ENCODE results near the gene TPM1.

The TPM1 gene

DNA sequence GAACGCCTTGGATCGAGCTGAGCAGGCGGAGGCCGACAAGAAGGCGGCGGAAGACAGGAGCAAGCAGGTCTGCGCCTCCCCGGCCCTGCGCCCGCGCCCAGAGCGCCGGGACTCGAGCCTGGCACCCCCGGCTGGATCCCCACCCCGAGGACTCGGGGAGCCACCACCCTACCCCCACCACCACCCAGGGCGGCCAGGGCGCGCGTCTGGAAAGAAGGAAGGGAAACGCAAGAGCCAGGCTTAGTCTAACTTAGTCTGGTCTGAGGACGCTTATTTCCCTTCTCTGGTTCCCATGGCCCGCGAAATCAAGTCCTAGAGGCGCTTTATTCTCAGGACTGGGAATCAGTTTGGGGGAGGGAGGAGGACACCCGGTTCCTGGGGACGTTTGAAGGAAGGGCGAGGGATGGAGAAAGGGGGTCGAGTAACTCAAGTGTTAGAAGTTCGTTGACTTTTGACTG lies 359 bp downstream of the TPM1 start:
- DNase-seq (ENCODE audit: low read depth): no peak

- DNase-seq (ENCODE audit: low read depth): no peak
Observed at GRCh38 chr15:63043335-63044076, 959 bp downstream of the TPM1 start.

GRCh38 chr15:63044077-63044644 lies 1.6 kb downstream of the TPM1 start:
- no peak for DNase-seq (ENCODE audit: low read depth)

GRCh38 chr15:63044645-63045464 lies 2.3 kb downstream of the TPM1 start:
- no peak for DNase-seq (ENCODE audit: low read depth)

GRCh38 chr15:63045465-63045840 lies 2.9 kb downstream of the TPM1 start:
- DNase-seq (ENCODE audit: low read depth): no peak

DNA sequence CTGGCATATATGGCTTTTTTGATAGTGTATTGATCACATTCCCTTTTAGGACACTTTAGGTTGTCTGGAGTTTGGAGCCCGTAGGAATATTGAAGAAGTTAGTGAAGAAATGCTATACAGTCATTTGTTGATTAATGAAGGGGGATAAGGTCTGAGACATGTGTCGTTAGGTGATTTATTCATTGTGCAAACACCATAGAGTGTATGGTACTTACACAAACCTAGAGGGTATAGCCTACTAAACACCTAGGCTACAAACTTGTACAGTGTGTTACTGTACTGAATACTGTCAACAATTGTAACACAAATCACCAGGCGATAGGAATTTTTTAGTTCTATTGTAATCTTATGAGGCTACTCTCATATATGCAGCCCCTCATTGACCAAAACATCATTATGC lies 3.3 kb downstream of the TPM1 start:
- no peak for DNase-seq (ENCODE audit: low read depth)

DNA sequence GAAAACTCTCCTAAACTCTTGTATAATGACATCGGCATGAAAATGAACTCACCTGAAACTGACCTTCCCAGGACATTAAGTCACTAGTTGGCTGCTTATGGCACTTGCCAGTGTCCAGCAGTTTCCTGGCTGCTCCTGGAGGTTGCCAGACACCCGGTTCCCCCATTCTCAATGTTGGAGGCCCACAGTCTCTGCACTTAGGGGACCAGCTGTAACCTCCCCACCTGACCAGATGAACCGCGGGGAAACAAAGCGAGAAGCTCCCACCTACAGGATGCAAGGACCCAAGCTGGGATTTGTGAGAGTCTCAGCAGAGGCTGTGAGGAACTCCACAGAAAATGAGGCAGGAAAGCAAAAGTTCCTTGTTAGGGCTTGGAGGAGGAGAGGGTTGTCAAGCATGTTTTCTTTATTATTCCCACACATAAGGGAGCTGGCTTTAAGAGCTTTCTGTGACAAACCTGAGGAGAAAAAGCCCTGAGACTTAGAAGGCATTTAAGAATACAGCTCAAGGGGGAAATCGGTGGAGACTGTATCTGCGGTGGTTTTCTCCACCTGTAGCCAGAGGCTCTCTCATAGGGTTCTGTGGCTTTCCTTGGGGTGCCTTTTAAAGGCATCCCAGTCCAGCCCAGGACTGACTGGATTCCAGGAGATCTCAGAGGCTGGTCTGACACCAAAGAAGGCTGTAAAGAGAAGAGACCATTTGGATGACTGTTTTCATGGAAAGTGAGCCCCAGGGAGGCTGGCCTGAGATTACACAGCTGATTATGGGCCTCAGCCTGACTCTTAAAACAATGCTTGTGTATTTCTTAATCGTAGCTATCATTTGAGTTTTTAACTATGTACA lies 4.6 kb downstream of the TPM1 start:
- no peak for DNase-seq (ENCODE audit: low read depth)

DNA sequence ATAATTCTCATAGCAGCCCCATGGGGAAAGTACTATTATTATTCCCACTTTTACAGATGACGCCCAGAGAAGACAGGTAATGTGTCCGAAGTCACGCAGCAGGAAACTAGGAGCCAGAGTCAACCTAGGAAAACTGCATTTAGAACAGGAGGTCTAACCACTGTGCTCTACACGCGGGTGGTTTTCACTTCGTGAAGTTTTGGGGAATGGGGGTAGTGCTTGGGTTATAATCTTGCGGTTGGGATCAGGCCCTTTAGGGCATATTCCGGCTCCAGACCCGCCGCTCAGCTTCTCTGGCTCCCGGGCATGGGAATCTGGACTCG lies 5.2 kb downstream of the TPM1 start:
- DNase-seq (ENCODE audit: low read depth): no peak

DNA sequence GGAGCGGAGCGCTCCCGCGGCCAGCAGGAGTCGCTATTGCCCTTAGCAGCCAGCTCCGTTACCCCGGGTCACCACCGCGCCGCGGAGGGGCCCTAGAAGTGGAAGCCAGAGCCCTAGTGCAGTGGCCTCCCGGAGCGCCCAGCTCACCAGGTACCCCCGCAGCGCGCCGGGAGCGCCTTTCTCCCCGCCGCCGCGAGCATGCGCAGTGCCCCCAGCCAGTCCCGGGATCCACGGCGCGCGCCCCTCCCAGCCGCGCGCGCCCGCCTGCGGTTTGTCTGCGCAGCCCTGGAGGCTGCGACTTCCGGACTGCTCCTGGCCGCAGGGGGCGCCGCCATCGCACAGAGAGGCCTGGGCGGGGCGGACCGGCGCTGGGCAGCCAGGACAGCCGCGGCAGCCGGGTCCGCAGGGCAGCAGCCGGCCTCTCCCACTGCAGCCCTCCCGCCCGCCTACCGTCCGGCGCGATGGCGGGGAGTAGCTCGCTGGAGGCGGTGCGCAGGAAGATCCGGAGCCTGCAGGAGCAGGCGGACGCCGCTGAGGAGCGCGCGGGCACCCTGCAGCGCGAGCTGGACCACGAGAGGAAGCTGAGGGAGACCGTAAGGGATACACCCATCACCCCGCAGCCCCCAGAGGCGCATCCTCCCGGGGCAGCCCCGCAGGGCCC lies 5.7 kb downstream of the TPM1 start:
- no peak for DNase-seq (ENCODE audit: low read depth)

- DNase-seq (ENCODE audit: low read depth): no peak
Observed at GRCh38 chr15:63048776-63049665, 6.5 kb downstream of the TPM1 start.

DNA sequence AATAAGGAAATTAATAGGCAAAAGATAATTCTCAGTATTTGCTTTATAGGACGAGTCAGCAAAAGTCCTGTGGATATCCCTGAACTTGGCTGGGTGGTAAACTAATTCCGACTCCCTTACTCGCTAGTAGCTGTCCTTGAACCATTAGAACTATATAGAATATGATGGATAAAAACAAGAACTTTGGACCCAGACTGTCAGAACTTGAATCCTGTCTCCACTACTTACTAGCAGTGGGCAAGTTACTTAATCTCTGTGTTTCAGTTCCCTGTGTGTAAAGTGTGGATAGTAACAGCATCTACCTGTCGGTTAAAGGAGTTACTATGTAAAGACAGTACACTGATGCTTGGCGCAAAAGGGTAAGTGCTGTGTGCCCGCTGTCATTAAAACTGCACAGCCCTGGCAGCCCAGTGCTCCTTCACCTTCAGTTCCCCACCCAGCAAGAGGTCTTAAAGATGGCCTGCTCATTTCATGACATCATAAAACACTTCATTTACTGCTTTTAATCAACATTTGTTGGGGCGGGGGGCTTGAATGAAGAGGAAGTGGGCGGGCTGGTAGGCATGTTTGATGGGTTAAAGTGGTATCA lies 7.3 kb downstream of the TPM1 start:
- no peak for DNase-seq (ENCODE audit: low read depth)

GRCh38 chr15:63050731-63051155 lies 8.2 kb downstream of the TPM1 start:
- DNase-seq (ENCODE audit: low read depth): no peak

DNA sequence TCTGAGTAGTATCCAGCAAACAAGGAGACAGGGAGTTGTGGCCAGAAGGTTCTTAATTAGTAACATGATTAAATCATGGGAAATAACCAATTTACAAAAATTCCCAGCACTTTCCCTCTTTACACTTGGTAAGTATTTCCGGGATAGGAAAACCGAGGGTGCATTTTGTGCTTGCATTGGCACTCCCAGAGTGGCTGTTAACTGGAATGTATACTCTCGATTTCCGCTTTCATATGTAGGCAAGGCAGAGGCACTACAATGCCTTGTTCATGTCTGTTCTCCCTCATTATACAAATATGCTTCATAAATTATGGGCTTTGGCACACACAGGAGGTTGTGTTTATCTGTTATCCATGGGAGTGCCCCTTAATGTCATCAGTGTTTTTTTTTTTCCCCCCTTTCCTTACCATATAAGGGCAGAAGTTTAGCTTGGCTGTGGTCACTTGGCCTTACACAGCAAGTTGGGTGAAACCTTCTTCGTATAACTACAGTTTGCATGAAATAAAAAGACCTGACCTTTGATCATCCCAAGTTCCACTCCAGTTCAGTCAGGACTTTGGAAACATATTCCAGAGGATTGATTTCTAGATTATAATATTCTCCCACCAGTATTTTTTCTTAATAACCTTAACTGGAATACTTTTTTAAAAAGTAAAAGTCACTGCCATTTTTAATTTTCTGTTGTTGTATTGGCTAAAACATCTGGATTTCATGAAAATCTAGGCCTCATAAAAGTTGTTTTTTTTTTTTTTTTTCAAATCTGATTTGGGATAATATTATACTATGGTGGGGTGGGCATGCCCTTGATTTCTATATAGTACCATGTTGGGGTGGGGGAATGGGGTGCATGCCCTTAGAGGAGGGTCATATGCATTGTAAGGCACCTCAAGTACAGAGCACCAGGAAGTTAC lies 8.9 kb downstream of the TPM1 start:
- DNase-seq (ENCODE audit: low read depth): no peak

GRCh38 chr15:63052077-63052841 lies 9.7 kb downstream of the TPM1 start:
- DNase-seq (ENCODE audit: low read depth): no peak

DNA sequence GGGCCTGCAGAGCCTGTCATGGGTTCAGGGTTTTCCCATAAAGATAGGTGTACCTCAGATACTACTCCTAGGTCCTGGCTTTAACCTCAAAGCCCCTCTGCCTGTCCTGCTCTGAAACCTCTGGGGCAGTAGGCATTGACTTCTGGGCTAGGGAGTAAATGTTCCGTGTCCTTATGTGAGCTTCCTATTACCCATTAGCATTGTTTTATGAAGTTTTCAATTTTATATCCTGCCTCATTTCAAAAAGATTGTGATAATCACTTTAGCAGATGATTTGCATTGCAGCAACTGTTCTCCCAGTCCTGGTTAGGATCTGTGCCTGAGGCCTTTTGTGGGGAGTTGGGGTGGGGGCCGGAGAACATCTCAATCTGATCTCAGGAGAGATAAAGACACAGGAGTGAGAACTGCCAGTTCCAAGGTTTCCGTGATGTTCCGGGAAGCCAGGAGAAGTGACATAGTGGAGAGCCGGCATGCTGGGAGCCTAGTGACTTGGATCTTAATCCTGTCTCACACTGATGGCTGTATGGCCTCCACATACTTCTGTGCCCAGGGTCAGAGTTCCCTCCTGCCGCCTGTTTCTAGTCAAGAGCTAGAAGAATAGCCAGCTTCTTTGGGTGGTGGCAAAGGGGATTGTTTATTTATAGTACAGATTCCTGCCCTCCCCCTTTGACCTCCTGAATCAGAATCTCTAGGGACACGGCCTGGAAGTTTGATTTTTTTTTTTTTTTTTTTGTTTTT lies 10.6 kb downstream of the TPM1 start:
- no peak for DNase-seq (ENCODE audit: low read depth)

- DNase-seq (ENCODE audit: low read depth): no peak
Observed at GRCh38 chr15:63054281-63054683, 11.7 kb downstream of the TPM1 start.

GRCh38 chr15:63054985-63055384 lies 12.4 kb downstream of the TPM1 start:
- DNase-seq (ENCODE audit: low read depth): no peak

DNA sequence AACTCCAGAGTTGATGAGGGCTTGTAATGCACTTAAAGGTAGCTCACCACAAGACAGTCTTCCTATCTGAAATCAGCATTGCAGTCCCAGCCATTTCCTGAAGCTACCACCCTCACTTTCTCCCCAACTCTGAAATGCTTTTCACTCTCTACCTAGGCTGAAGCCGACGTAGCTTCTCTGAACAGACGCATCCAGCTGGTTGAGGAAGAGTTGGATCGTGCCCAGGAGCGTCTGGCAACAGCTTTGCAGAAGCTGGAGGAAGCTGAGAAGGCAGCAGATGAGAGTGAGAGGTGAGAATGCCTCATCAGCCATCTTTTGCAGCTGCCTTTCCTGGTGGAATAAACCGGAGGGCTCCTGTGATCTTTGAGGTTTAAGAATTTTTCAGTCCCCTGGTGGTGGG lies 14.3 kb downstream of the TPM1 start:
- DNase-seq (ENCODE audit: low read depth): no peak
